Stimulated activated naive CD8-positive, alpha-beta T cell treated with anti-CD3 and anti-CD28 coated beads, Interleukin-15, Interleukin-2, amounts not matched to agents 100 ng/mL and 50 ng/mL, for 24 hours (primary cell): ENCODE measurements around the gene RAB27B.

Source experiments
- H3K27ac Mint-ChIP-seq: one replicate; pipeline ENCODE4 v1.8.0; 2021; ENCODE audit warnings: mild to moderate bottlenecking, mixed read lengths
- H3K27me3 Mint-ChIP-seq: one replicate; pipeline ENCODE4 v1.8.0; 2021; ENCODE audit warnings: mixed read lengths
- H3K36me3 Mint-ChIP-seq: one replicate; pipeline ENCODE4 v1.8.0; 2021; ENCODE audit warnings: low read depth, mixed read lengths
- H3K4me1 Mint-ChIP-seq: one replicate; pipeline ENCODE4 v1.8.0; 2021; ENCODE audit warnings: low read depth, mixed read lengths
- H3K4me3 Mint-ChIP-seq: one replicate; pipeline ENCODE4 v1.8.0; 2021; ENCODE audit warnings: mild to moderate bottlenecking, mixed read lengths
- H3K9me3 Mint-ChIP-seq: one replicate; pipeline ENCODE4 v1.8.0; 2021; ENCODE audit warnings: mixed read lengths

Gene RAB27B

DNA sequence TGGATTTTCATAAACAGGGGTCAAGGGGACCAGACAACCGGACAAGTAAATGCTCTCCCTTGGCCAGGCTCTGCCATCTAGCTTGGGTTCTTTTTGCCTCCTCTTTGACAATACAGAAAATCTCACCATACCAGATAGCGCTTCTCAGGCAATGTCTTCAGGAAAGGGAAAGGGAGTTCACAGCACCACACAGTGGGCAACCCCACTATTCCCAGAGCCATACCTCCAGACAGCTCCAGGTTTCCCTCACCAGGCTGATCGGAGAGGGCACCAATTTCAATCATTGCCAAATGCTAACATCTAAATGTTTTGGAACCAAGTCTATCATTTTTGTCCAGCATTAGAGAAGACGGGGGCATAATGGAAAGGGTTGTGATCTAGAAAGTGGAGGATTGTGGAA is 102.9 kb downstream of the RAB27B start:
- Mint-ChIP-seq H3K4me1 (no peaks in the 10 kb centered on the region), H3K36me3 (no peaks in the 10 kb centered on the region), H3K9me3 (no peaks in the 10 kb centered on the region), H3K27me3 (peaks cover 3% of the 10 kb centered on the region), H3K27ac (no peak overlapping the region), H3K4me3 (no peak overlapping the region)

- Mint-ChIP-seq H3K27me3 (peaks cover 3% of the 10 kb centered on the region), H3K4me1 (no peaks in the 10 kb centered on the region), H3K4me3 (no peak overlapping the region), H3K36me3 (no peaks in the 10 kb centered on the region), H3K9me3 (no peaks in the 10 kb centered on the region), H3K27ac (no peak overlapping the region)
Measured at GRCh38 chr18:54932472-54932871, 104.2 kb downstream of the RAB27B start.

DNA sequence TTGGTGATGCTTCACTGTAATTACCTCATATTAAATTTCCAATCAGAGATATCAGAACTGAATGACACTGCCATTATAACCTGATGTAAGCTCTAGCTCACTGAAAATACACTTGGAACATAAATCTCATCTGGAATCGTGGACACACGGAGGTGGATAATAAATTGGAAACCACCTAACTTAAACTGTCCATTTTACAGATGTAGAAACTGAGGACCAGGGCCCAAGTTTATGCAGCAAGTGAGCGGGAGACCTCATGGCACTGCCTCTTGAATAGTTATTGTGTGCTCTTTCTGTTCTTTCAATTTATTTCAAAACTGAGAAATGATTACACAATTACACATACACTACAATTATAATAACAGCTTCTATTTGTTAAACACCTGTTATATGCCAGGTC is 110.2 kb downstream of the RAB27B start:
- no peaks in the 10 kb centered on the region for H3K27me3 Mint-ChIP-seq
- H3K27ac Mint-ChIP-seq, result no peak overlapping the region
- H3K9me3 Mint-ChIP-seq, result no peaks in the 10 kb centered on the region
- no peaks in the 10 kb centered on the region for H3K36me3 Mint-ChIP-seq
- H3K4me1 Mint-ChIP-seq, result no peaks in the 10 kb centered on the region
- no peak overlapping the region for H3K4me3 Mint-ChIP-seq

DNA sequence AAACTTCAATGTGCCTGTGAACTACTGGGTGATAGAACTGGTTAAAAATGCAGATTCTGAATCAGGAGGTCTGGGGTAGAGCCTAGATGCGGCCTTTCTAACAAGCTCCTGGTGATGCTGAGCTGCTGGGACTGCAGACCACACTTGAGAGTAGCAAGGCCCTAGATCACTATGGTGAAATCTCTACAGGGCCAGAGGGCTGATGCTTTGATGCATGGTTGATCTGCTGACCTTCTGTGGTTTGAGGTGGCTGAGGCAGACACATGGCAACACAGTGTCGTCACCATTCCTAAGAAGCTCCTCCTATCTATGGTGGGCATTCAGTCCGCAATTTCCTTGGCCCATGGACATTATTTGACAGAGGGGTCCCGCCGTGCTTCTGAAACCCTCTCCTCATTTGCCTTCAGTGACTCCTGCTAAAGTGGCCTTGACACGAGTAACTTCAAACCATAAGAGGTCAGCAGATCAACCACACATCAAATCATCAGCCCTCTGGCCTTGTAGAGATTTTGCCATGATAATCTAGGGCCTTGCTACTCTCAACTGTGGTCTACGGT is 111.2 kb downstream of the RAB27B start:
- no peaks in the 10 kb centered on the region for H3K27me3 Mint-ChIP-seq
- H3K4me3 Mint-ChIP-seq, result no peak overlapping the region
- H3K36me3 Mint-ChIP-seq, result no peaks in the 10 kb centered on the region
- no peaks in the 10 kb centered on the region for H3K9me3 Mint-ChIP-seq
- no peaks in the 10 kb centered on the region for H3K4me1 Mint-ChIP-seq
- no peak overlapping the region for H3K27ac Mint-ChIP-seq

- no peaks in the 10 kb centered on the region for H3K27me3 Mint-ChIP-seq
- peaks cover 17% of the 10 kb centered on the region for H3K4me1 Mint-ChIP-seq
- H3K9me3 Mint-ChIP-seq, result no peaks in the 10 kb centered on the region
- H3K4me3 Mint-ChIP-seq, result no peak overlapping the region
- no peaks in the 10 kb centered on the region for H3K36me3 Mint-ChIP-seq
- no peak overlapping the region for H3K27ac Mint-ChIP-seq
Measured at GRCh38 chr18:54942144-54942543, 113.9 kb downstream of the RAB27B start.

DNA sequence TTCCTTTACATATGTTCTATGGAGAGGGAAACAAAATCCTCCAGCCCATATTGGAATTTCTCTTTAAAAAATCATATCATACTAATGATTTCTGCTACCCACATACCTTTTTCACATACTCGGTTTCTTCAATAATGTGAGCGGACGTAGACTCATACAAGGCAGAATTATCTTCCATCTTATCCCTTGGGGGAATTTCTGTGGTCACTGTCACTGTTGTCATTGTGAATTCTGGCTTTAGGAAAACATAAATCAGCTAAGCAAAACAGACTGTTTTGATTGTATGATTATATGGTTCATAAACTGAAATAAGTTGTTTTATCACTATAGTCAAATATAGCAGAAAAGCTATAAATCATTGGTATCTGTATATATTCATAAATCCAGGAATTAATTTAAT is 114.3 kb downstream of the RAB27B start:
- H3K36me3 Mint-ChIP-seq, result no peaks in the 10 kb centered on the region
- no peak overlapping the region for H3K27ac Mint-ChIP-seq
- no peaks in the 10 kb centered on the region for H3K27me3 Mint-ChIP-seq
- H3K9me3 Mint-ChIP-seq, result no peaks in the 10 kb centered on the region
- H3K4me3 Mint-ChIP-seq, result no peak overlapping the region
- H3K4me1 Mint-ChIP-seq, result peaks cover 17% of the 10 kb centered on the region
